Measurements from ENCODE around the gene CDH23. TPM values are rescaled to one million over a fixed set of nuclear protein-coding genes. Genes with fewer than 3 reads are reported as not detected.

CDH23 gene
- total and polyA plus RNA-seq, 9 of the 15 experiments (the other 6 are each of a cell fraction or from before 2014, with no cell fraction given): 0.18 to 1.2 (median 0.47) TPM

DNA sequence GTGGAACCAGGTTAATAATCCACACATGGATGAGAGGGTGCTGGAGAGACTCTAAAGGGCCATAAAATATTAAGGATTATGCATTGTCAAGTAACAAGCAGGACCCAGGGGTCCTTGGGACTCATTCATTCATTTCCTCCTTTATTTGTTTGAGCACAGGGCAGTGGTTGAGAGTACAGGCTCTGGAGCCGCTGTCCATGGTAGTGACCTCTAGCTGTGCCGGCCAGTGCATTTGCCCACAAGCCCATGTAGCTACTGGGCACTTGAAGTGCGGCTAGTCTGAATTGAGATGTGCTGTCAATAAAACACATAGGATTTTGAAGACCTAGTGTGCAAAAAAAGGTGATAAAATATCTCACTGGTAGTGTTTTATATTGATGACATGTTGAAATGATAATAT, 185.3 kb downstream of the CDH23 start (continued):
- TF ChIP-seq, protein P1, sequence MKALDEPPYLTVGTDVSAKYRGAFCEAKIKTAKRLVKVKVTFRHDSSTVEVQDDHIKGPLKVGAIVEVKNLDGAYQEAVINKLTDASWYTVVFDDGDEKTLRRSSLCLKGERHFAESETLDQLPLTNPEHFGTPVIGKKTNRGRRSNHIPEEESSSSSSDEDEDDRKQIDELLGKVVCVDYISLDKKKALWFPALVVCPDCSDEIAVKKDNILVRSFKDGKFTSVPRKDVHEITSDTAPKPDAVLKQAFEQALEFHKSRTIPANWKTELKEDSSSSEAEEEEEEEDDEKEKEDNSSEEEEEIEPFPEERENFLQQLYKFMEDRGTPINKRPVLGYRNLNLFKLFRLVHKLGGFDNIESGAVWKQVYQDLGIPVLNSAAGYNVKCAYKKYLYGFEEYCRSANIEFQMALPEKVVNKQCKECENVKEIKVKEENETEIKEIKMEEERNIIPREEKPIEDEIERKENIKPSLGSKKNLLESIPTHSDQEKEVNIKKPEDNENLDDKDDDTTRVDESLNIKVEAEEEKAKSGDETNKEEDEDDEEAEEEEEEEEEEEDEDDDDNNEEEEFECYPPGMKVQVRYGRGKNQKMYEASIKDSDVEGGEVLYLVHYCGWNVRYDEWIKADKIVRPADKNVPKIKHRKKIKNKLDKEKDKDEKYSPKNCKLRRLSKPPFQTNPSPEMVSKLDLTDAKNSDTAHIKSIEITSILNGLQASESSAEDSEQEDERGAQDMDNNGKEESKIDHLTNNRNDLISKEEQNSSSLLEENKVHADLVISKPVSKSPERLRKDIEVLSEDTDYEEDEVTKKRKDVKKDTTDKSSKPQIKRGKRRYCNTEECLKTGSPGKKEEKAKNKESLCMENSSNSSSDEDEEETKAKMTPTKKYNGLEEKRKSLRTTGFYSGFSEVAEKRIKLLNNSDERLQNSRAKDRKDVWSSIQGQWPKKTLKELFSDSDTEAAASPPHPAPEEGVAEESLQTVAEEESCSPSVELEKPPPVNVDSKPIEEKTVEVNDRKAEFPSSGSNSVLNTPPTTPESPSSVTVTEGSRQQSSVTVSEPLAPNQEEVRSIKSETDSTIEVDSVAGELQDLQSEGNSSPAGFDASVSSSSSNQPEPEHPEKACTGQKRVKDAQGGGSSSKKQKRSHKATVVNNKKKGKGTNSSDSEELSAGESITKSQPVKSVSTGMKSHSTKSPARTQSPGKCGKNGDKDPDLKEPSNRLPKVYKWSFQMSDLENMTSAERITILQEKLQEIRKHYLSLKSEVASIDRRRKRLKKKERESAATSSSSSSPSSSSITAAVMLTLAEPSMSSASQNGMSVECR (CRISPR knock-in tag; IDR thresholded peaks at IDR 0.05): peak; percentile 60; the same call in 1 of the 2 replicates
- TF ChIP-seq RCOR1 (IDR thresholded peaks at IDR 0.05; ENCODE audit: borderline replicate concordance in 1 of 2, low read depth in 2 of 2, low read length in 2 of 2): peak in 1 of 2 experiments; percentile 43; a peak in 1 of 4 replicates
- TF ChIP-seq TEAD1 (CRISPR knock-in tag; IDR thresholded peaks at IDR 0.05): peak in 1 of 2 experiments; percentile 82; a peak in 1 of 4 replicates
- peak; percentile 87 for TF ChIP-seq PRMT5 (CRISPR knock-in tag; IDR thresholded peaks at IDR 0.05)
- TF ChIP-seq, protein P2, sequence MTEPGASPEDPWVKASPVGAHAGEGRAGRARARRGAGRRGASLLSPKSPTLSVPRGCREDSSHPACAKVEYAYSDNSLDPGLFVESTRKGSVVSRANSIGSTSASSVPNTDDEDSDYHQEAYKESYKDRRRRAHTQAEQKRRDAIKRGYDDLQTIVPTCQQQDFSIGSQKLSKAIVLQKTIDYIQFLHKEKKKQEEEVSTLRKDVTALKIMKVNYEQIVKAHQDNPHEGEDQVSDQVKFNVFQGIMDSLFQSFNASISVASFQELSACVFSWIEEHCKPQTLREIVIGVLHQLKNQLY (CRISPR knock-in tag; conservative IDR thresholded peaks at IDR 0.05): no peak
- TF ChIP-seq, protein P3, sequence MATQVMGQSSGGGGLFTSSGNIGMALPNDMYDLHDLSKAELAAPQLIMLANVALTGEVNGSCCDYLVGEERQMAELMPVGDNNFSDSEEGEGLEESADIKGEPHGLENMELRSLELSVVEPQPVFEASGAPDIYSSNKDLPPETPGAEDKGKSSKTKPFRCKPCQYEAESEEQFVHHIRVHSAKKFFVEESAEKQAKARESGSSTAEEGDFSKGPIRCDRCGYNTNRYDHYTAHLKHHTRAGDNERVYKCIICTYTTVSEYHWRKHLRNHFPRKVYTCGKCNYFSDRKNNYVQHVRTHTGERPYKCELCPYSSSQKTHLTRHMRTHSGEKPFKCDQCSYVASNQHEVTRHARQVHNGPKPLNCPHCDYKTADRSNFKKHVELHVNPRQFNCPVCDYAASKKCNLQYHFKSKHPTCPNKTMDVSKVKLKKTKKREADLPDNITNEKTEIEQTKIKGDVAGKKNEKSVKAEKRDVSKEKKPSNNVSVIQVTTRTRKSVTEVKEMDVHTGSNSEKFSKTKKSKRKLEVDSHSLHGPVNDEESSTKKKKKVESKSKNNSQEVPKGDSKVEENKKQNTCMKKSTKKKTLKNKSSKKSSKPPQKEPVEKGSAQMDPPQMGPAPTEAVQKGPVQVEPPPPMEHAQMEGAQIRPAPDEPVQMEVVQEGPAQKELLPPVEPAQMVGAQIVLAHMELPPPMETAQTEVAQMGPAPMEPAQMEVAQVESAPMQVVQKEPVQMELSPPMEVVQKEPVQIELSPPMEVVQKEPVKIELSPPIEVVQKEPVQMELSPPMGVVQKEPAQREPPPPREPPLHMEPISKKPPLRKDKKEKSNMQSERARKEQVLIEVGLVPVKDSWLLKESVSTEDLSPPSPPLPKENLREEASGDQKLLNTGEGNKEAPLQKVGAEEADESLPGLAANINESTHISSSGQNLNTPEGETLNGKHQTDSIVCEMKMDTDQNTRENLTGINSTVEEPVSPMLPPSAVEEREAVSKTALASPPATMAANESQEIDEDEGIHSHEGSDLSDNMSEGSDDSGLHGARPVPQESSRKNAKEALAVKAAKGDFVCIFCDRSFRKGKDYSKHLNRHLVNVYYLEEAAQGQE (IDR thresholded peaks at IDR 0.05; ENCODE audit: borderline replicate concordance): peak; percentile 100
- TF ChIP-seq, protein P3 (CRISPR knock-in tag; IDR thresholded peaks at IDR 0.05; ENCODE audit: low read depth): peak; percentile 96
